Upper lobe of left lung (tissue), 6 donors: ENCODE results near the gene BECN2. TPM values are rescaled to one million over a fixed set of nuclear protein-coding genes. Genes with fewer than 3 reads are reported as not detected.

Experiments
- total RNA-seq, 6 donors: library from RNA; depleted of rRNA in 4 of 6; stranded (reverse); fragments of >200 nt in 4 of 6; gene quantifications; one replicate each; pipeline versions ENCODE4 v1.1.0 to v1.2.1, GENCODE V29; 2016 to 2021
- donor health status: DM: no; HTN: no; CAD: no; lungs with moderate emphysema.
- donor health status: DM: no; HTN: yes; CAD: no; lungs with severe emphysema.

Gene BECN2
- total RNA-seq, 6 donors from 2014 or later: not detected

Other genes with a start within 250 kb of the BECN2 start
- gene EXO1, start 109.6 kb upstream of the BECN2 start, total RNA-seq: 1 to 10 TPM in 3 of 6 donors, under 1 TPM in 2, not detected in 1; 0.59 to 4.3 (median 1.8) TPM
- gene MAP1LC3C, start 41.3 kb downstream of the BECN2 start, total RNA-seq: 1 to 10 TPM in 5 of 6 donors, not detected in 1; 1.5 to 9.1 (median 5.6) TPM